Panc1 (cell line): ENCODE data around the gene ZNF736.
"Not testable (repeated sequence)": the region's sequence is repeated elsewhere in the genome, so short reads cannot be mapped to it uniquely, and the experiment has no call there.

Source experiments
- CTCF ChIP-seq: fragments of 450-650 bp; IDR thresholded peaks from 2 replicates; pipeline ENCODE4 v1.5.1; 2017; ENCODE audit warnings: mild to moderate bottlenecking
- POLR2AphosphoS5 ChIP-seq: IDR thresholded peaks from 2 replicates; pipeline ENCODE4 v1.6.1; 2012; ENCODE audit warnings: mild to moderate bottlenecking, low read depth, low read length, moderate library complexity

GRCh38 chr7:64316031-64316742 is 2.4 kb downstream of the ZNF736 start:
- TF ChIP-seq CTCF, POLR2AphosphoS5: not testable (repeated sequence)
